Kidney capillary endothelial cell (primary cell): ENCODE measurements around the gene ALAS2.
"Not testable (repeated sequence)": the region's sequence is repeated elsewhere in the genome, so short reads cannot be mapped to it uniquely, and the experiment has no call there.

Source experiments
- DNase-seq: peaks from one replicate; pipeline ENCODE4 v3.0.0-alpha.2; 2018; ENCODE audit warnings: low spot score

ALAS2 gene

GRCh38 chrX:55006827-55007621 is 23.8 kb downstream of the ALAS2 start:
- no peak for DNase-seq

GRCh38 chrX:55005256-55005655 is 25.5 kb downstream of the ALAS2 start:
- no peak for DNase-seq

GRCh38 chrX:55004231-55004630 is 26.5 kb downstream of the ALAS2 start:
- no peak for DNase-seq

- peak; percentile 72 for DNase-seq
These were observed 30.8 kb downstream of the ALAS2 start, which contains the start of gene APEX2 for GRCh38 chrX:54999717-55000598. TSS of gene APEX2 (plus strand) at chrX:55000363. CDS start at chrX:55000423, 60 bp downstream.

GRCh38 chrX:54995621-54996020 is 35.2 kb downstream of the ALAS2 start:
- no peak for DNase-seq

GRCh38 chrX:54994668-54995351 is 36.0 kb downstream of the ALAS2 start:
- DNase-seq: no peak

GRCh38 chrX:54994099-54994498 is 36.7 kb downstream of the ALAS2 start, which contains the start of gene PFKFB1:
TSS of gene PFKFB1 (minus strand) at chrX:54994188. CDS start at chrX:54994007, 181 bp downstream.
- no peak for DNase-seq

- no peak for DNase-seq
These were observed 37.7 kb downstream of the ALAS2 start for GRCh38 chrX:54992911-54993622.

- DNase-seq: no peak
These were observed 39.1 kb downstream of the ALAS2 start for GRCh38 chrX:54991706-54992105.

- not testable (repeated sequence) for DNase-seq
These were observed 47.5 kb downstream of the ALAS2 start for GRCh38 chrX:54983306-54983705.

GRCh38 chrX:54980334-54980733 is 50.4 kb downstream of the ALAS2 start:
- DNase-seq: no peak

GRCh38 chrX:54979432-54979831 is 51.3 kb downstream of the ALAS2 start:
- DNase-seq: no peak

- DNase-seq: no peak
These were observed 52.3 kb downstream of the ALAS2 start for GRCh38 chrX:54978448-54978847.

- no peak for DNase-seq
These were observed 53.4 kb downstream of the ALAS2 start for GRCh38 chrX:54977387-54977786.

- DNase-seq: no peak
These were observed 65.8 kb downstream of the ALAS2 start for GRCh38 chrX:54964766-54965497.

GRCh38 chrX:54961750-54962149 is 69.0 kb downstream of the ALAS2 start:
- DNase-seq: no peak
